HG03159 (cell line): ENCODE results near the gene CACNB1.
"Not testable (repeated sequence)": the region's sequence is repeated elsewhere in the genome, so short reads cannot be mapped to it uniquely, and the experiment has no call there.

Source experiments
- ATAC-seq: cut with Tn5 transposase; IDR thresholded peaks from one replicate; pipeline ENCODE4 v1.9.1; 2021; ENCODE audit warnings: mild to moderate bottlenecking, moderate library complexity; ENCODE audit not compliant: unreplicated experiment

The CACNB1 gene

DNA sequence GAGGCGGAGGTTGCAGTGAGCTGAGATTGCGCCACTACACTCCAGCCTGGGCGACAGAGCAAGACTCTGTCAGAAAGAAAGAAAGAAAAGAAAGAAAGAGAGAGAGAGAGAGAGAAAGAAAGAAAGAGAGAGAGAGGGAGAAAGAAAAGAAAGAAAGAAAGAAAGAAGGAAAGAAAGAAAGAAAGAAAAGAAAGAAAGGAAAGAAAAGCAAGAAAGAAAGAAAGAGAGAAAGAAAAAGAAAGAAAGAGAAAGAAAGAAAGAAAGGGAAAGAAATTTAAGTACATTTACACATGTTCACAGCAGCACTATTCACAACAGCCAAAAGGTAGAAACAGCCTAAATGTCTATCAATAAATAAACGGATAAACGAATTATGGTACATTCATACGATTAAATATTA lies 67.9 kb downstream of the CACNB1 start:
- not testable (repeated sequence) for ATAC-seq

DNA sequence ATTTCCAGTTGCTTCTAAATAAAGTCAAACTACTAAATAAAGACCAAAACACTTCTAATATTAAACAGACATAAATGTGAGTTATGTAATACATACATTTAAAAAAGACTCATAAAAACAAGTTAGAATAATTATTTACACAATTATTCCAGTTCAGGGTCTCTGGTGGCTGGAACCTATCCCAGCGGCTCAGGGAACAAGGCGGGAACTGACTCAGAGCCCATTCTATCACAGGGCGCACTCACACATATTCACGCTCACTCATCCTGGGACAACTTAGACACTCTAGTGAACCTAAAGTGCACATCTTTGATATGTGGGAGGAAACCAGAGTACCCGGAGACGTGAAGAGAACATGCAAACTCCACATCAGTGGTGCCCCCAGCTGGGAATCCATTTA lies 71.0 kb downstream of the CACNB1 start:
- ATAC-seq = no peak

DNA sequence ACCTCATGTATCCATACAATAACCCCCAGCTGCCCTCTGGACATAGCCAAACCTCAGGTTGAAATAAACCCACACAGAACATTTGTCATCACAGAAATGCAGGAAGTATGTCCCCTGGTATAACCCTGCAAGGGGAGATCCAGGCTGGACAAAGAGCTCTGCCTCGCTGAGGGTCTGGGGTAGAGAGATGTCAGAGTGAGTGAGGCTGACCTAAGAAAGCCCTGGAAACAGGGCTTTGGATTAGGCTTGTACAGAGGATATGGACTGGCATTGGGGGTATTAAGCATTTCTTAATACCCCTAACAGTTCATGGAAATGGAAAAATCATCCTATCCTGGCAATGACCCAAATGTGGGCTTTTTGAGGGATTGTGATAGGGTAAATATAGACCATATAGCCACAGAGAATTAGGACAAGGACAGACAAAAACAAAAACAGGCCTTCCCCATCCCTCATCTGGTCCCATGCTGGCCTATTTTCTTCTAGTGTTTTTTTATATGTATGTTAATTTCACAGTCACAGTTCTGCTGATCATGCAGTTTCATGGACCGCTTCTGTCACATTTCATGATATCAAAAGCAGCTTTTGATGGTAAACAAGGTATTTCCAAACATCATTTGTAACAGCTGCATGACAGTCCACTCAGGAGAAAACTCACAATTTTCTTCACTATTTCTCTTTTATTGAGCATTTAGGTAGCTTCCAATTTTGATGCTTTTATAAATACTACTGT lies 72.2 kb downstream of the CACNB1 start:
- ATAC-seq = no peak

DNA sequence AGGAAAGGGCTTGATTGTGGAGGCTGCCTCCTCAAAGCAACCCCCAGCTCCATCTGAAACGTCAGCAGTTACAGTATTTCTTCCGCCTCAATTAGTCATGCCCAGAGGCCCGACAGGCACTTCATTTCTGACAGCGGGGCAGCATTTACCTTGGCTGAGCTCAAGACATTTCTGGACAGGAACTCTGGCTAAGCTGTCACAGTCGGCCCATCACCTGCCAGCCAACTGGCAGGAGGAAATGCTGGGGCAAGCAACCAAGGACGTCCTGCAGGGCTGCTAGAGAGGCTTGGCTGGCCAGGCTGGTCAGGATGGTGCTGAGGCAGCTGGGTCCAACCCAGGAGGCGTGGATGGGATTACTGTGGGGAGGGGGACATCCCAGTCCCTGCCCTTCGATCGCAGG lies 73.8 kb downstream of the CACNB1 start:
- ATAC-seq = no peak
